GM23248 (cell line): ENCODE measurements around the gene FAM110D.

Source experiments
- EZH2 ChIP-seq: fragments of 200-600 bp; sonication (generic); IDR thresholded peaks from 2 replicates; pipeline ENCODE4 v1.6.1; 2018; ENCODE audit warnings: antibody characterized with exemption, mild to moderate bottlenecking; ENCODE audit not compliant: insufficient read depth, poor library complexity, severe bottlenecking
- EZH2phosphoT487 ChIP-seq: fragments of 200-600 bp; sonication (generic); IDR thresholded peaks from 2 replicates; pipeline ENCODE4 v1.6.1; 2018; ENCODE audit warnings: antibody characterized with exemption, moderate library complexity, mild to moderate bottlenecking, low read depth; ENCODE audit not compliant: insufficient read depth

- TF ChIP-seq EZH2phosphoT487 (no peak), EZH2 (no peak)
These were observed 2.7 kb downstream of the FAM110D start for GRCh38 chr1:26161415-26162219.
